HG03469 (cell line): ENCODE results near the gene PHF2.

Source experiments
- ATAC-seq: cut with Tn5 transposase; IDR thresholded peaks from one replicate; pipeline ENCODE4 v1.9.1; 2021; ENCODE audit warnings: mild to moderate bottlenecking, moderate library complexity, moderate number of reproducible peaks; ENCODE audit not compliant: unreplicated experiment

PHF2 gene

DNA sequence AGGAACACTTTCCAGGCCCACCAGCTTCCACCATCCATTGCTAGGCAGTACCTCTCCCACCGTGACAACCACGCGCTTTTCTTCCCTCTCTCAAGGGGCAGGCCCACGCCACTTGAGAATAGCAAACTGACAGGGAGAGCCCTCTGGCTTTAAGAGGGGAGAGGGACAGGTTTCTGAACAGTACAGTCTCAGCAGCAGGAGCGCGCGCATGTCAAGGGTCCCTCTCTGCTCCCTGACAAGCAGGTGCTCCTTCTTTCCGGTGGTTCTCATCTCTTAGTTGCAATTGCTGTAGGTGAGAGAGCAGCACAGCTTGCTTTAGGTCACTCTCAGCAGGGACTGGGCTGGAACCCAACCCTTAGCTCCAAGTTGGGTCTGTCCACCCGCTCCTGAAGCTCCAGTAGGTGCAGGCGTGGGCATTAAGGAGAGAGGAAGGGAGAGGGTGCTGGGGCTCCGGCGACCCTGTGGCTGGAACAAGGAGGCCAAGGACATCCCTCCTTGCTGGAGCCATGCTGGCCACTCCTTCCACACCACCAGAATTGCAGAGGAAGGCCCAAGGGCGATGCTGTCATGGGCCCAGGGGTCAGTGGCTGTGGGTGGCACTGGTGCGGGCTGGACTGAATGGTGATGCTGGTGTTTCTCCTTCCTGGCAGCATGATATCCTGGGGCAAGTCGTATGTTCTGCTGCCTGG lies 9.0 kb upstream of the PHF2 start:
- no peak for ATAC-seq

DNA sequence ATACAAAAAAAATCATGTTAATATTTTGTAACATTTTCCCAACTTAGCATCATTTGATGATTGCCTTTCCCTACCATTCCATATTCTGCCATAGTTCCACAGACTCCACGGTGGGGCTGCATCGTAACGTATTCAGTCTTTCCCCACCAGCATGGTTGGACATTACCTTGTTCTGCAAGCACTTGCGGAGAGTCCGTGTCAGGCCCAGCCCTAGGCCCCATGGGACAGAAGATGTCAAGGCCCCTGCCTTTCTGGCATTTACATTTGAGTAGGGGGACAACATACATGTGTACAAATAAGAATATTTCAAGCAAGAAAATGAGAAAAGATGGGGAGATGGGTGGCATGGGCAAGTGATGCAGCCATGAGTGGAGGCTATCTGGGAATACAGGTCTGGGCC lies 8.2 kb upstream of the PHF2 start:
- ATAC-seq: no peak

DNA sequence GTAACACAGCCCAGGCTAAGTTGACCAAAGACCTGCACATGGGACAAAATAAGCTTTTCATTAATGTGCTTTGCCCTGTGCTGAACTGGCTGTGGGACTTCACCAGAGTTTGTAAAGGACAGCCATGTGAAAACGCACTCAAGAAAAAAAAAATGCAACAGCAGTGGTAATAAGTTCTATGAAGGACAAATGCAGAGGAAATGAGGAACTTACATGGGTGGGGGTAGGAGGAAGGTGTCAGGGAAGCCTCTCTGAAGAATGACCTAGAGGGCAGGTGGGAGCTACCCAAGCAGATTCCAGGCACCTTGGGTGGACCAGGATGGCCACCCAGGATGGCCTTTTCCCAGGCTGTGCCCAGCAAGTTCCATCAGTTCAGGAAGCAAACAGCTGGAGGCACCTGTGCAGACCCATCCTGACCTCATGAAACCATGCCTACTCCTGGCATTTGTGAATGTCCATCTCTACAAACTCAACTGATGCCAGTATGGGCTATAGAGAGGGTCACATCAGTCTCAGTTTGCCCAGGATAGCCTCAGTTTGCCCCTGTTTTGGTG lies 6.7 kb upstream of the PHF2 start:
- no peak for ATAC-seq

DNA sequence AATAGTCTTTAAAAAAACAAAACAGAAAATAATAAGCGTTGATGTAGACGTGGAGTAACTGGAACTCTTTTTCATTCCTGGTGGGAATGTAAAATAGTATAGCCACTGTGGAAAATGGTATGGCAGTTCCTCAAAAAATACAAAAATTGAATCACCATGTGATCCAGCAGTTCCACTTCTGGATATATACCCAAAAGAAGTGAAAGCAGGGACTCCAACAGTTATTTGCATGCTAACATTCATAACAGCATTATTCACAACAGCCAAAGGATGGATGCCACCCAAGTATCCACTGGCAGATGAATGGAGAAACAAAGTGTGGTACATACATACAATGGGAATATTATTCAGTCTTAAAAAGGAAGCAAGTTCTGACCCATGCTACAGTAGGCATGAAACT lies 4.2 kb upstream of the PHF2 start:
- ATAC-seq: no peak

DNA sequence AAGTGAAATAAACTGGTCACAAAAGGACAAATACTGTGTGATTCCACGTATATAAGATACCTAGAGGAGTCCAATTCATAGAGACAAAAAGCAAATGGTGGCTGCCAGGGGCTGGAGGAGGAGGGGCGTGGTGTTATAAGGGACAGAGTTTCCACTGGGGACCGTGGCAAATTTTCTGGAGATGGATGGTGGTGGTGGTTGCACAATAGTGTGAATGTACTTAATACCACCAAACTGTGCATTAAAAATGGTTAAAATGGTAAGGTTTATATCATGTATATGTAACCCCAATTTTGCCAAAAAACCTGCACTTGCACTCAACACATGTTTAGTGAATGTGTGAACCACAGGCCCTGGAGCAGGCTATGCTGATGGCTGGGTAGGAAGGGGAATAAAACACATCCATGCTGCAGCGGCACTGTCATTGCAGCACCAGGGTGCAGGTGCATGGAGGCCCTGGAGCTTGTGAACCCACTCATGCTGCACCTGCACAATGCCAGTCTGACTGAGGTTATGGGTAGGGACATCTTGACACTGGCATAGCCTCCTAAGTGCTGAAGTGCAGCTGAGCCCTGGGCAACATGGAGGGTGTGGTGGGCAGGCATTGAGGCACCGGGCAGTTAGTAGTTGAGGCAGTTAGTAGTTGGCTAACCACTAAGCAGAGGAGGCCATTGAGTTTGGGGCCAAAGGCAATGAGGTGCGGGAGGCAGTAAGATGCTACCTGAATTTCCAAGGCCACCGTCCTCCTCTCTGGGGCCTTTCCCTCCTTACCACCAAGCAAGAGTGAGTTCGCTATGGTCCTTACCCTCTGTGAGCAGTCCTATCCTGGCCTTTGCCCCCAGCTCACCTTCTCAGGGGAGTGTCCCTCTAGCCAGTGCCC lies 3.5 kb upstream of the PHF2 start:
- ATAC-seq: no peak

DNA sequence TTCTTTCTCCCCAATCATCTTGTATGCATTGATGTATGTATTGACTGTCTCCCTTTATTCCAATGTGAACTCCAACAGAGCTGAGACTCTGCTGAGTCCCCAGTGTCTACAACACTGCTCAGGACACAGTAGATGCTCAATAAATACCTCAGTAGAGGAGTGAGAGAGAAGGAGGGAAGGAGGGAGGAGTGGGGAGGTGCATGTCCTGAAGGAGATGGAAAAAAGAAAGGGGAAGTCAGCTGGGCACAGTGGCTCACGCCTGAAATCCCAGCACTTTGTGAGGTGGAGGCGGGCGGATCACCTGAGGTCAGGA lies 2.9 kb upstream of the PHF2 start:
- no peak for ATAC-seq

DNA sequence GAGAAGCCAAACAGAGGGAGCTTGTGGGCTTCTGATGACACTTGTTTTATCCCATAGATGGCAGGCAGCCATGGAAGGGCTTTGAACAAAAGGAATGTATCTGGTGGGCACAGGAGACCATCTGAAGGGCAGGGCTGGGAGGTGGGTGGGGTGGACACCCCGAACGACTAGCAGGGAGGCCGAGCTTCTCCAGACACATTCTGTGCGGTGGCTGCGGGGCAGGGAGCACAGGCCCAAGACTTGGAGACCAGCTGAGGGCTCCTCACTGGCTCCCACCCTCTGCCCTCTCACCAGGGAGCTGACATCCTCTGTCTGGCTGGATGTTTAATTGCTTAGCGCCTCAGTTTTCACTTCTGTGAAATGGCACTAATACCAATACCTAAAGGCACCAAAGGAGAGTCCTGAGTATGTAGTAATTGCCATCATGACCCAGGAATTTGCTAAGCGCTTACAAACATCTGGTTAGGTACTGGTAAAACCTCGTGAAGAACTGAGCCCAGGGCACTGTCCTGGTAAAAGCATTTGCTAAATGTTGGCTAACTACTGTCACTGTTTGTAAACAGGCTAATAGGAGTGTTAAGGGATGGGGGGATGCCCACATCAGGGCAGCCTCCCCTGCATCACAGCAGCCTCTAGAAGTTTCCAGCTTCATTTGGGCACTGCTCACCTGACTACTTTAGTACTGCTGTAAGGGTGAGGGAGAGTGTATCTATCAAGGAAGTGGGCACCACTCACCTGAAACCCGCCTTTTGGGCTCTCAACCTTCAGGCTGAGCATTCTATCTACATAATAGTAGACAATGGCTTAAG lies 2.1 kb upstream of the PHF2 start:
- ATAC-seq: no peak

DNA sequence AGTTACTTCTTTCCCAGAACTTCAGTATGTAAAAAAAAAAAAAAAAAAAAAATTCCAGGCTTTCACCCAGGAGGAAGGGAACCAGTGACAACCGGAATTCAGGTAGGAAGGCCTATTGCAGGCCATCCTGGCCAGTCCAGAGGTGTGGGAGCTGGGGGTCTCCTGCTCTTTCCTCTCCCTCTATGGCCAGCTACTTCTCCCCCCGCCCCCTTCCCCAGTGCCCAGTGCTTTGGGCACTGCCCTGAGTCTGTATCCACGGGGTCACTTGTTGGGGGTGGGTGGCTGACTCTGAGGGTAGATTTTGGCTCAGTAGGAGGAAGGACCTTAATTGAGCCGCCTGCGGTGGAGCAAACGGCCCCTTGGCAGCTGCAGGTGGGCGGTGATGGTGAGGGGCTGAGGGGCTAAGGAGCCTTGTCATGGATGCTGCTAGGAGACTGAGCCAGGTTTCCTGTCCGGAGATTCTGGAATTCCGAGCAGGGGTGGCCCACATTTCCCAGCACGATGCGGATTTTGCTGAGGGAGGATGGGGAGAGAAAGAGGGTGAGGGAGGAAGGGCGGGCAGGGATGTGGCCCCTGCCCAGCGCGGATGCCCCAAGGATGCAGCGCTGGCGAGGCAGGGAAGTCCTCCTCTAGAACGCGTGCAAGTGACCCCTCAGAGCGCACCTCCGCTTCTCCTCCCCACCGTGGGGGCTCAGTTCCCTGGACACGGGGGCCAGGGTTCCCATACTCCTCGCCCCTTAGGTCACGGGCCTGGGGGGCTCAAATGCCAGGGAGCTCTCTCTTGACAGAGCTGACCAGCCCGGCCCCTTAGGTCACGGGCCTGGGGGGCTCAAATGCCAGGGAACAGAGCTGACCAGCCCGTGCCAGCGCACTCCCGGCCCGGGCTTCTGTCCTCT lies 1.2 kb upstream of the PHF2 start:
- no peak for ATAC-seq

DNA sequence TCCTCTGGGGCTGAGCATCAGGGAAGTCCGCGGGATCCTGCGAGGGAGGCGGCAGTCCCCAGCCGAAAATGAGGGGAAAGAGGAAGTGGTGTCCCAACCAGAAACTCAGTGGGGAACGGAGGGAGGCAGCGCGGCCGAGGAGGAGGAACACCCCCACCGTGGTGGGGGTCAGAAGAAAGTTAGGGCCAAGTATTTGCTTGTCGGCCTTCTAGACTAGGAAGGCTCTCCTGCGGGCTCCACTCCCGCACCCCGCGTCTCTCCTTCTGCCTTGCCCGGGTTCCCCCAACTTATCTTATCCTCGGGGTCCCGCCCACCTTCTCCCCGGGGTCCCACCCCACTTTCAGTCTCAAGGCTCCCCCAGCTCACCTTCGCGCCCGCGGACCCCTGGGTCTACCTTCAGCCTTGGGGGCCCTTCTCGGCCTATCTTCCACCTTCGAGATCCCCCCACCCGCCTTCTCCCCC lies 557 bp upstream of the PHF2 start:
- ATAC-seq: no peak

DNA sequence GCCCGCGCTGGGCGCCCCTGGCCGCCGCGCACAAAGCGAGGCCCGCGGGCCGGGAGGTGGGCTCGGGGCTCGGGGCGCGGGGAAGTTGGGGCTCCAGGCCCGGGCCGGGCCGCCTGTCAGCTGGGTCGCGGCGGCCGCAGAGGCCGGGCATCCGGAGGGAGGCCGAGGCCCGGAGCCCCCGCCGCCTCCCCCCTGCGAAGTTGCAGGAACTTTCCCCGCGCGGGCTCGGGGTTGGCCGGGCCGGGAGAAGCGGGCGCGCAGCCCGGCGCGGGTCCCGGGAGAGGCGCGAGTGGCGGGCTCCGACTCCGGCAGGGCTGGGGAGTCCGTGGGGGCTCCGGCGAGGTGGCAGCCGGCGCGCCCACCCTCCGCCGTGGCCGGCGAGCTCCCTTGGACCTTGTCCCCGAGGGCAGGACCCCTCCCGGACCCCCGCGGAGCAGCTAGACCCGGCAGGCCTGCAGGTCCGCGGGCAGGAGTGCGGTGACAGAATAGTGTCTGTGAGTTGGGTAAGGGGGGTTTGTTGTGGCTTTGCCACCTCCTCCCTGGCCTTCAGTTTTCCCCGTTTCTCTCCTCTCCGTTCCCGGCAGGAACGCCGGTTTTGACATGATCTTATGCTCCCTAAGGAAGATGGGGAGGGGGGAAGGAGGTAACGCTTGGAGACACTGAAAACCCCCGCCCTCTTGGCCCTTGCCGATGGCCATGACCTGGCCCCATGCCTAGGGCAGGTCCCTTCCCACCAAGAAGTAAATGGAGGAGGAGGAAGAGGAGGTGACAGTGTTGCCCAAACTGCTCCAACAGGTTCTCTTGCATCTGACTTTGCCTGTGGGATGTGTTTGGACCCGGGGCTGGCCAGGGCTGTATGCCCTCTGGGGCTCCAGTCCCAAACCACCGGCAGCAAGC lies 942 bp downstream of the PHF2 start:
- no peak for ATAC-seq

DNA sequence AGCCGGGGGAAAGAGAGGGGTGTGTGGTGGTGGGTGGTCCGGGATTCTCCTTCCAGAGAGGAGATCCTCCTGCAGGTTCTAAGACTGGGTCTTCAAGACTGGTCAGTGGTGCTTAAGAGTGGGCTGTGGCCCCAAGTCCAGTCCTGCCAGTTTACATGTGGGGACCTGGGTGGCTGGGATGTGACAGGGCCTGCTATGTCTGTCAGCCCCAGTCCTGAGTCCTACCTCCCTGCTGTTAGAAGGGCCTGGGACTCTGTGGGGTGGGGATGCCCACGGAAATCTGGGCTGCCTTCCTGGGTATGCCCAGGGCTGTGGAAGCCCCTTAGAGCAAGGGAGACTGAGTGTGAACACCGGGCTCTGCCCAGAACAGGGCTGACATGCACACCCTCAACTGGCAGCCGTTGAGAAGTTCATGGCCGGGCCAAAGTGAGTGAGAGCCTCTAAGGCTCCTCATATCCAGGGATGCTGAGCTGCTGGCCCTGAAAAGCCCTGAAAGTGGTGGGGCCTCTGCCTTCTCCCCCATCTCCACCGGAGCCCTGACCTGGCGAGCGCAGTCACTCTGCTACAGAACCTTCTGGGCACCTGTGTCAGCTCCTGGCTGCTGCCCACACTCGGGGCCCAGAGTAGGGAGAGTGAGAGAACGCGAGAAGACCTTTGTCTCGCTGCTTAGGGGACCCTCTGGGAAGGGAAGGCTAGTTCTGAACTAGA lies 1.7 kb downstream of the PHF2 start:
- ATAC-seq: no peak

DNA sequence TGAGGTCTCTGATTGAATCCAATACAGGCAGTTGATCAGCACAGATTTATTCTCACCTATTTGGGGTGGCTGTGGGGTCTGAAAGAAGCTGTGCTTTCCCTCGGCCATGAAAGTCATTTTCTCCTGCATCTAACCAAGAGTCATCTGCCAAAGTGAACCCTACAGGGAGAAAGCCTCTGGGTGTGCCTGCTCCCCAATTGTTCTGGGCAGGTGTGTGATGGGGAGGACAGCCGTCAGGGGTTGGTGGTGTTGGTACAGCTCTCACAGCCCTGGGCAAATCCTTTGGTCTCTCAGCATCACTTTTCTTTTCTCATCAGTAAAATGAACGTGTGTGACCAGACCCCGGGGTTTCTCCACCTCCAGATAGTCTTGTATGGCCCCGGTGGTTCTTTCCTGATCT lies 2.5 kb downstream of the PHF2 start:
- no peak for ATAC-seq

DNA sequence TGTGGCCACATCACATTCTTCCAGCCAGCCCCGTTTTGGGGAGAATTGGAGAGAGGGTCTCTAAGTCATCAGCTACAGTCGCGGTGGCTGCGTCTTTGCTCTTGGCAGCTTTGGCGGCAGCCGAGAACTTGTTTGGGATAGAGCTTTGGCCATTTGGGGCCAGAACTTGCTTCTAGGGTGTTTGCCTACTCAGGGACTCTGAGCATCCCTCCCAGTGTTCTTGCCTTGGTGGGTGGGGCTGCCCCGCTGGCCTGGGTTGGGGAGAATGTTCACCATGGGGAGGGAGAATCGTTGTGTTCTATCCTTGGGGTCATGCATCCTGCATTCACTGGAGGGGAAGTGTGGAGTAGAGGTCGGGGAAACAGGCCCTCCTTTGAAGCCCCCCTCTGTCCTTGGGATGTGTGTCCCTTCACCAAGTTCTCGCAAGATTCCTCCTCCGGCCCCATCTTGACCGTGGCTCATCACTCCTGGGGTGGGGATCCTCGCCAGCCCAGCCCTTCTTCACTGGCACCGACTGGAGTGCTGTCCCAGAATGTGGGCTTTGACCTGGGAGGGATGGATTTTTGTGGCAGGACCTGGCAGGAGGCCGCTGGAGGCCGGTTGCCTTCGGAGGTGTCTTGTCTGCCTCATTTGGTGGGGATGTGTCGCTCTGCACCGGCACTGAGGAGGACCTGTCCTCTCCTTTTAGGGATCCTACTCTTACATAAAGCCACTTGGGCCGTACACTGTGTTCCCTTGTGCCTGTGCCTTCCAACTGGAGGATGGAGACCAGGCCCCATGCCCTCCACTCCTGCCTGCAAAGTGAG lies 3.5 kb downstream of the PHF2 start:
- no peak for ATAC-seq

DNA sequence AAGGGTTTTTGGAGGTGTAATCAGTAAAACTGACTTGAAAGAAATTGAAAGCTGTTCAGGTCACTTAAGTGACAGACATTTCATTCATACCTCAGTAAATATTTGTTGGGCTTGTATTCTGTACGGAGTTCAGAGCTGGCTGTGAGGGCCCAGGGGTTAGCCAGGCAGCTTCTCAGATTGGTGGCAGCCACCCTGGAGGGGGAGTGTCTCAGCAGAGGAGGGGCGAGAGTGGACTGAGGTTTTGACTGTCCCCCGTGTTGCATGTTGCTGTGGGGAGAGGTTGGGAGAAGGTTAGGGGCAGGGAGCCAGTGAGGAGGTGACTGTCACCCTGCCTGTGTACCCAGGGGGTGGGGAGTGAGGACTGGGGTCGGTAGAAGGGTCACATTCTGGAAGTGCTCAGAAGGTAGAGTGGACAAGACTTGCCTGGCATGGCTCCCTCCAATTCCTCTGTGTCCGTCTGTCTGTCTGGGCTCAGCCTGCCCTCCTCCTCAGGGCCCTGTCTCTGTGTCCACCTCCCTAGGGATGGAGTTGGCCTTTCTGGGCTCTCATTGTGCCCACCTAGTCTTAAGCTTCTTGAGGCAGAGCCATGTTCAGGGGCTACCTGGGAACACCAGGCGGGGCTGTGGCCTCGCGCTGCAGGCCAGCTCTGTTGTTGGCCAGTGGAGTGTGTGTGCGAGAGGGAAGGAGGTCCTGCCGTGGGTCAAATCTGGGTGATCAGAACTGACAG lies 4.4 kb downstream of the PHF2 start:
- no peak for ATAC-seq

DNA sequence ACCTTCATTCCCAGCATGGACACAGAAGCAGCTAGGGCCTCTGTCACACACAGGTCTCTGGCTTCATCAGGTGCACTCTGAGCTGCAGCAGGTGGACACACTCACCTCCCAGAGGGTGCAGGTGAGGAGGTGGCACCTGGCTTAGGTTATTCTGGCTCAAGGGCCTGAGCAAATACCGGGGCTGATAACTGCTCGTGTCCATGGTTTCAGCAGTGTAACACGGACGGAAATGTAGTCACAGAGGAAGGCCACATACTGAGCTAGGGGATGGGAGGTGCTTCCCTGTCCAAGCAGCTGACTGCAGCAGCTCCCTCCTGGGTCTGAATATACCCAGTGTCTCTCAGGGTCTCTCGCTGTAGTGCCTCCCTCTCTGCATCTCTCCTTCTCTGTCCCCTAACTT lies 5.7 kb downstream of the PHF2 start:
- ATAC-seq: no peak

DNA sequence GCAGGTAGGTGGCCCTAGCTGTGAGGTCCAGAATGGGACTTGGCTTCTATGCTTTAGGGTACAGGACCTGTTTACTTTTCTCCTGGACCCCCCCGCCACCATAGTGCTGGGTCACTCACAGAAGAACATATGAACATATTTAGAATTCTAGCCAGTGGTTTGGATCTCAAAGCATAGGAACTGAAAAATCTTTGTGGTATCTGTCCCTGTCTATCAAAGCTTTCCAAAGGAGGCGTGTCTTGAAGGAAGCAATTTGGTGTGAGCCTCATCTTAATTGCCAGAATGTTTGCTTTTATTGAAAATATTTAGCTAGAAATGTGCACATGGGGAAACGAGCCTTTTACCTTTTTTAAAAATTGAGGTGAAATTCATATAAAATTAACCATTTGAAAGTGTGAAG lies 6.2 kb downstream of the PHF2 start:
- no peak for ATAC-seq

DNA sequence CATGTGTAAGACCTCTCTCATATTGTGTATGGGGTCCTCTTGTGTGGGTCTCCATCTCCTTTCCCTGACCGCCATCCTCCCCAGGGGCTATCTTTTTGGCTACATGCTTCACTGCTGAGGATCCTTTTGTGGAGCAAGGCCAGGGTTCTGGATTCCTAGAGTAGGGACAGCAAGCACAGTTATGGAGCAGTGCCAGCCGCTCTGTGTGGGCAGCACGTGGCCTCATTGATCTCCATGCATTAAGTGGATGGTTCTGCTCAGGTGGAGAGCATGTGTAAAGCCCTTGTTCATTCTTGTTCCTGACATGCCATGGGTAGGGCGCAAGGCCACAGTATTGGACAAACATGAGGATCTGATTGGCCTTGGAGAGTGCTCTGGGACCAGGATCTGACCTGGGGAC lies 8.9 kb downstream of the PHF2 start:
- no peak for ATAC-seq
